ENCODE data around the gene COL6A2.

- no peak for TF ChIP-seq GATA3 (IDR thresholded peaks at IDR 0.05; ENCODE audit: low read depth, low read length)
- TF ChIP-seq GATA2 (IDR thresholded peaks at IDR 0.05; ENCODE audit: low read depth, low read length) = no peak
Observed at GRCh38 chr21:46121286-46122221, 23.6 kb downstream of the COL6A2 start.

All from SH-SY5Y (cell line).